Naive B cell (primary cell): ENCODE data around the gene ZNF524. TPM values are rescaled to one million over a fixed set of nuclear protein-coding genes. Genes with fewer than 3 reads are reported as not detected.

Source experiments
- ATAC-seq, 2 donors: fragments of 150-1000 bp; cut with Tn5 transposase; 2 replicates each; pipeline ENCODE4 v1.10.0; 2021; ENCODE audit warnings: low read depth in 2 of 2, mild to moderate bottlenecking in 2 of 2, moderate library complexity in 2 of 2
- DNase-seq: peaks from one replicate; pipeline ENCODE4 v3.0.0; 2022
- H3K27ac Mint-ChIP-seq, 6 donors: one replicate each; pipeline ENCODE4 v1.8.0; 2020 to 2022; ENCODE audit warnings: mild to moderate bottlenecking in 6 of 6, mixed read lengths in 6 of 6, moderate library complexity in 5 of 6, inconsistent platforms in 2 of 6
- H3K27me3 Mint-ChIP-seq, 3 donors: one replicate each; pipeline ENCODE4 v1.8.0; 2021 to 2022; ENCODE audit warnings: mixed read lengths in 3 of 3, mild to moderate bottlenecking in 1 of 3
- H3K36me3 Mint-ChIP-seq, 2 donors: one replicate each; pipeline ENCODE4 v1.8.0; 2020 to 2022; ENCODE audit warnings: mixed read lengths in 2 of 2, inconsistent platforms in 1 of 2, mild to moderate bottlenecking in 1 of 2
- H3K4me1 Mint-ChIP-seq, 3 donors: one replicate each; pipeline ENCODE4 v1.8.0; 2020 to 2022; ENCODE audit warnings: mixed read lengths in 3 of 3, inconsistent platforms in 1 of 3, mild to moderate bottlenecking in 1 of 3, moderate library complexity in 1 of 3
- H3K4me3 Mint-ChIP-seq, 8 donors: one replicate each; pipeline ENCODE4 v1.8.0; 2020 to 2022; ENCODE audit warnings: mild to moderate bottlenecking in 8 of 8, mixed read lengths in 8 of 8, moderate library complexity in 8 of 8, inconsistent platforms in 2 of 8
- H3K9me3 Mint-ChIP-seq, 7 donors: one replicate each; pipeline ENCODE4 v1.8.0; 2020 to 2022; ENCODE audit warnings: mixed read lengths in 7 of 7, mild to moderate bottlenecking in 5 of 7, inconsistent platforms in 2 of 7, moderate library complexity in 1 of 7
- polyA plus RNA-seq, 6 donors: library from polyadenylated mRNA; unstranded; fragments of 300-500 nt; fragmentation: Illumina TruSeq; gene quantifications; one replicate each; pipeline ENCODE4 v1.2.3, GENCODE V29; 2021; ENCODE audit warnings: low read depth in 6 of 6

Gene ZNF524
- polyA plus RNA-seq, 6 donors from 2014 or later, result 25.1 to 42.1 (median 37.1) TPM

DNA sequence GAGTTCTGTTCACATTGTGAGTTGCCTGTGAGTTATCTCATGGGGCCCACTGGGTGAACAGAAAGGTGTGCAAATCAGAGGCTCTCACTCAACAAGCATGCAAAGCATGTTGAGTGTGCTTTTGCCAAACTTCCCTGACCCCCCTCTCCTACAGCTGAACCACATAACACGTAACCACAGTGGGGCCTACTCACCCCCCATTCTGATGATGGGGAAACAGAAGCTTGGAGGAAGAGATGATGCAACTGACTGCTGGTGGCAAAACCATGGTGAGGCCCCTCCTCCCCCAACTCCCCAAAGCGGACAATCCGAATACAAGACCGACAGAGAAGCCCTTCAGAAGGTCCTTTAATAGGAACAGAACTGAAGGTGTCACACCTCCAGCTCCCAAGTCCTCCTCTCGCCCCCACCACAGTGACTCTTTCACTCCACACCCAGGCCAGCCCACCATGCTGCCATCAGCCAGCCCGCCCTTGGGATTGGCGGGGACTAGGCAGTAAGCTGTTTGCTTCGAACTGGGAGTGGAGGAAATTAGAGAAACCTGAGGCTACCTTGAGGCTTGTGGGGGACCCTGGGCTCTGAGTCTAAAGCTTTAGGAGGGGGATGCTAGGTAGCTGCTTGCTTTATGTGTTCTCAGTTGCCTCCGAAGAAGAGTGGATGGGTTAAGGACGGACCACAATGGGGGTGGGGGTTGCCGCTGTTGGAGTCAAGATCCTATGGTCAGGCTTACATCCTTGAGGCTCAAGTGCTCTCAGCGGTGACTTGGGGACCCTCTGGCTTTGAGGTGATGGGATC, 20.5 kb downstream of the ZNF524 start:
- no peaks in the 10 kb centered on the region for H3K27me3 Mint-ChIP-seq

DNA sequence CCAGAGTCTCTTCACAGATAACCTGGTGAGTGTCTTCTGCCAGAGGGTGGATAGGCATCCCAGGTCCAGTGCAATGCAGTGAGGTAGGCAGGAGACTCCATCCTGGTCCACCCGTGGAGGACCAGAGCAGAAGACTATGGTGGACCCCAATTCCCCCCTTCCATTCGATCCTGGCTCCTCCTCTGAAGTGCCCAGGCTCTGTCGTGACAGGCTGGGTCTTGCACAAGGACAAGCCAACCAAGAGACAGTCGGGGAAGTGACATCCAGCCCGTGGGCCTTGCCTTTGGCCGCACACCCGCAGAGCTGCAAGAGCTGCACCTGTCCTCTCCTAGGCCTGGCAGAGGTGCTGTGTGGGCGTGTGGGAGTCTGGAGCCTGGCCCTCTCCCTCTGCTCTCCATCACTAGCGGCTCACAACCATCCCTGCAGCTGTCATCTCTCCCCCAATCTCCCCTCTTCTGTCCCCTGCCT, 21.2 kb downstream of the ZNF524 start:
- no peak for ATAC-seq
- H3K4me1 Mint-ChIP-seq, result peaks cover 12 to 31% (median 20%) of the 10 kb centered on the region in 3 donors
- H3K4me3 Mint-ChIP-seq, result no peak overlapping the region
- peak overlapping the region in 1 of 6 donors; percentile 26 for H3K27ac Mint-ChIP-seq
- DNase-seq, result no peak
- H3K36me3 Mint-ChIP-seq, result no peaks in the 10 kb centered on the region
- H3K9me3 Mint-ChIP-seq, result peaks cover 0 to 5% (median 0%) of the 10 kb centered on the region in 7 donors
- H3K27me3 Mint-ChIP-seq, result no peaks in the 10 kb centered on the region

More for the DNA sequence above, 20.5 kb downstream of the ZNF524 start:
- Mint-ChIP-seq H3K9me3 (peaks cover 0 to 5% (median 0%) of the 10 kb centered on the region in 7 donors), H3K4me3 (peak overlapping the region in 1 of 8 donors; percentile 29), H3K27ac (peak overlapping the region in 2 of 6 donors; percentile 26 to 49), H3K36me3 (no peaks in the 10 kb centered on the region), H3K4me1 (peaks cover 12 to 31% (median 20%) of the 10 kb centered on the region in 3 donors)
- DNase-seq (no peak), ATAC-seq (no peak)

DNA sequence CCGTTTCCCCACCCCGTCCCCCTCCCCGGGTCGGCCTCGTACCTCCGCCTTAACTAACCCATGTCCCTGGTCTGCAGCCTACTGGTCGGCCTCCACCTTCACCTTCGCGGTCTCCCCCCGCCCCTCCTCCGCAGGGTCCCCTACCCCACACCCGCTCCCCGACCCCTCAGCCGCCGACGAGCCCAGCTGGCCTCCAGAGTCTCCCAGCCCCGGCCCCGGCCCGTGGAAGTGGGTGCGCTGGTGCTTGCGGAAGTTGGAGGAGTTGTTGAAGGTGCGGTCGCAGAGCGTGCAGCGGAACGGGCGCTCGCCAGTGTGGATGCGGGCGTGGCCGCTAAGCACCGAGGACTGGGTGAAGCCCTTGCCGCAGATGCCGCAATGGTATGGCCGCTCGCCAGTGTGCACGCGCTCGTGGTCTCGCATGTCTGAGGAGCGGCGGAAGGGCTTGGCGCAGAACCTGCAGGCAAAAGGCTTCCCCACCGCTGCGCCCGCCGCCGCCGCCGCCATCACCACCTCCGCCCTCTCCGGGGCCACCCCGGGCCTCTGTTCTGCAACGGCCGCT, 21.7 kb downstream of the ZNF524 start:
- peaks cover 12 to 31% (median 20%) of the 10 kb centered on the region in 3 donors for H3K4me1 Mint-ChIP-seq
- ATAC-seq, result no peak
- H3K9me3 Mint-ChIP-seq, result peaks cover 0 to 5% (median 0%) of the 10 kb centered on the region in 7 donors
- no peak overlapping the region for H3K27ac Mint-ChIP-seq
- H3K27me3 Mint-ChIP-seq, result no peaks in the 10 kb centered on the region
- DNase-seq, result no peak
- no peaks in the 10 kb centered on the region for H3K36me3 Mint-ChIP-seq
- no peak overlapping the region for H3K4me3 Mint-ChIP-seq

DNA sequence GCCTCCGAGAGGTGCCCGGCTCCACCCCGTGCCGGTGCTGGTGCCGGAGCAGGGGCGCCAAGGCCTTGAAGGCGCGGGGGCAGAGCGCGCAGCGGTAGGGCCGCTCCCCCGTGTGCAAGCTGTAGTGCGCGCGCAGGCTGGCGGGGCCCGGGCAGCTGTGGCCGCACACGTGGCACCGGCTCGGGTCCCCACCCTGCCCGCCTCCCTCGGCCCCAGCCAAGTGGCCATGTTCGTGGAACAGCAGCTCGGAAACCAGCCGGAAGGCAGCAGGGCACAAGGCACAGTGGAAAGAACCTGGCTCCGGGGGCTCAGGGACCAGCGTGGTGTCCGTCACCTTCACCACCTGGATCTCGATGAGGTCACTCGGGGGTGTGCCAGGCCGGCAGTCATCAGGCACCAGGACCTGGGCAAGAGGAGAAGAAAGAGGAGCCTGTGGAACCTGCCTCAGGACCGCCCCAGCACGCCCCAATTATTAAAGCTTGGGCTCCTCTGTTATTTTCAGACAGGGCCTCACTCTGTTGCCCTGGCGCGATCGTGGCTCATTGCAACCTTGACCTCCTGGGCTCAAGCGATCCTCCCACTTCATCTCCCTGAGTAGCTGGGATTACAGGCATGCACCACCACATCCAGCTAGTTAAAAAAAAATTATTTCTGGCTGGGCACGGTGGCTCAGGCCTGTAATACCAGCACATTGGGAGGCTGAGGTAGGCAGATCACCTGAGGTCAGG, 22.3 kb downstream of the ZNF524 start:
- no peak for DNase-seq
- Mint-ChIP-seq H3K9me3 (peaks cover 0 to 5% (median 0%) of the 10 kb centered on the region in 7 donors), H3K27ac (no peak overlapping the region), H3K4me1 (peaks cover 12 to 31% (median 20%) of the 10 kb centered on the region in 3 donors), H3K36me3 (no peaks in the 10 kb centered on the region), H3K27me3 (no peaks in the 10 kb centered on the region), H3K4me3 (no peak overlapping the region)
- no peak for ATAC-seq

DNA sequence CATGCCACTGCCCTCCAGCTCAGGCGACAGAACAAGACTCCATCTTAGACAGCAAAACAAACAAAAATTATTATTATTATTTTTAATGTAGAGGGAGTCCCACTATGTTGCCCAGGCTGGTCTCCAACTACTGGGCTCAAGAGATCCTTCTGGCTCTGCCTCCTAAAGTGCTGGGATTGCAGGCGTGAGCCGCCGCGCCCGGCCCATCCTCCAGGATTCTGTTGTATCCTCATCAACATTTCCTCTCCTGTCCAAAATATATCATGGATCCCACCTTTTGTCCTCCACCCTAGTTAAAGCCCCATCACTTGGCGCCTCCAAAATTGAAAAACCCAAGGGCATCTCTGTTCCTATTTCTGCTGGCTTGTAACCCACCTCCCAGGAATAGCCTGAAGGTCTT, 23.0 kb downstream of the ZNF524 start:
- Mint-ChIP-seq H3K9me3 (peaks cover 0 to 5% (median 0%) of the 10 kb centered on the region in 7 donors), H3K4me1 (peaks cover 12 to 31% (median 20%) of the 10 kb centered on the region in 3 donors), H3K27me3 (peaks cover 0 to 3% (median 0%) of the 10 kb centered on the region in 3 donors), H3K4me3 (peak overlapping the region in 4 of 8 donors; percentile 26 to 88 (median 72)), H3K27ac (peak overlapping the region in 3 of 6 donors; percentile 12 to 97 (median 33)), H3K36me3 (no peaks in the 10 kb centered on the region)
- no peak for DNase-seq
- no peak for ATAC-seq

DNA sequence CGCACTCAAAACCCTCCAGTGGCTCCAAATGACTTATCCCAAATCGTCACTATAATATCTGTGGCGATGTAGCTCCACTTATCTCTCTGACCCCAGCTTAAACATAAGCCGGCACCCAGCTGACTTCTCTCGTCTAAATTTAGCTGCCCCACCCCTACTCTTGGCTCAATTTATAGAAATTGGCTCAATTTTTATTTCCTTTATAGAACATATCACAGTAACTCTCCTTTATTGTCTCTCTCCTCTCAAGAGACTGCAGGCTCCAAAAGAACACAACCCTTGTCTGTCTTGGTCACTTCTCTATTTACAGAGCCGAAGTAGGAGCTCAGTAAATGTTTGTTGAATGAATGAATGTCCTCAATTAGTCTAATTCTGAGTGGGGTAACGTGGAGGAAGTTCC, 23.5 kb downstream of the ZNF524 start:
- H3K36me3 Mint-ChIP-seq, result no peaks in the 10 kb centered on the region
- peaks cover 0 to 4% (median 0%) of the 10 kb centered on the region in 3 donors for H3K27me3 Mint-ChIP-seq
- H3K9me3 Mint-ChIP-seq, result peaks cover 0 to 5% (median 0%) of the 10 kb centered on the region in 7 donors
- DNase-seq (no peak), ATAC-seq (no peak)
- H3K27ac Mint-ChIP-seq, result peak overlapping the region in 3 of 6 donors; percentile 96 to 97 (median 97)
- H3K4me1 Mint-ChIP-seq, result peaks cover 12 to 31% (median 20%) of the 10 kb centered on the region in 3 donors
- H3K4me3 Mint-ChIP-seq, result peak overlapping the region in 6 of 8 donors; percentile 46 to 98 (median 90)

DNA sequence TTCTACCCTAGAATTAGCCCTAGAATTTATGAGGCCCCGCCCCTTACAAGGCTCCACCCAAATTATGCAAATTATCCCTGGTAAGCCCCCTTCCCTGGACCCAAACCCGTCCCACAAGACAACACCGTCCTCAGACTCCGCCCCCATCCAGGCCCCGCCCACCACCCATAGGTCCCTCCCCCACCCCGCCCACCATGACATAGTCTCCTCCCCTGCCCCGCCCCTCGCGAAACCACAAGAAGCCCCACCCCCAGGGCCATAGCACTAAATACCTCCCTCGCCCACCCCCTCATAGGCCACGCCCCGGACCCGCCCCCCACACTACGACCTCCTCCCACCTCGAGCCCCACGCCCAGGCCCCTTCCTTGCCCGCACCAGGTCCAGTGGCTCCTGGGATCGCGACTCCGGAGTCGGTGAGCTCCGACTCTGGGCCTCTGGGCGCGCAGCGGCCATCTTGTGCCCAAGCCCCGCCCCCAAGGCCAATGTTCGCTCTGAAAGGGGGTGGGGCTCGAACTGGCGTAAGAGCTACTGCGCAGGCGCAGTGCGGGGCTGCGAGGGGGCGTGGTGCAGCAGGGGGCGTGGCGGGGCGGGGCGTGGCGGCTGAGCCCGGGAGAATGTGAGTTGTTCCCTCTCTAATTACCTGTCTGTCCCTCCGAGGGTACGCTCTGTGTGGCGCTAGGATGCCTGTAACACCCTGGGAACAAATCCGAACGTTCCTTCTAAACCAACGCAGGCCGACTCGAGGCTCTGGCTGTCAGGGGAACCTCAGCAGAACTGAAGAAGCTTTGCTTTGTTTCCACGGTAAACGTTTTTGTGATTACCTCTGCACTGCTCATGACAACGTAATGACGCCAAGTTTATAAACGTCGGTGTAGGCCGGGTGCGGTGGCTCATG, 24.3 kb downstream of the ZNF524 start, which contains the start of gene ZNF784:
Gene ZNF784, minus strand, starts transcription at position 458 of the 895 bp plus-strand sequence. Its CDS starts 5 bp downstream, at position 453.
- H3K4me1 Mint-ChIP-seq, result peaks cover 12 to 31% (median 20%) of the 10 kb centered on the region in 3 donors
- H3K27ac Mint-ChIP-seq, result peak within 1 kb of the TSS; percentile 96 to 100 (median 98)
- ATAC-seq (peak; percentile 72 to 76), DNase-seq (peak; percentile 91)
- peaks cover 0 to 4% (median 0%) of the 10 kb centered on the region in 3 donors for H3K27me3 Mint-ChIP-seq
- no peaks in the 10 kb centered on the region for H3K36me3 Mint-ChIP-seq
- H3K4me3 Mint-ChIP-seq, result peak within 1 kb of the TSS; percentile 87 to 98 (median 94)
- peaks cover 0 to 5% (median 0%) of the 10 kb centered on the region in 7 donors for H3K9me3 Mint-ChIP-seq

DNA sequence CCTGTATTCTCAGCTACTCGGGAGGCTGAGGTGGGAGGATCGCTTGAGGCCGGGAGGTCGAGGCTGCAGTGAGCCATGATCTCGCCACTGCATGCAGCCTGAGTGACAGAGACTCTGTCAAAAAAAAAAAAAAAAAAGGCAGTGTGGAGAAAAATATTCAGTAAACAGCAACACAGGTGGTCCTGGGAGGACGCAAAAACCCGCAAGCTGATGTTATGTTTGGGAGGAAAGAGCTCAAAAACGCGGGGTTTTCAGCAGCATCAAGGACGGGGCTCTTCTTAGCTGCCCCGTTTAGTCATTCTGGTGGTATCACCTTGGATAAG, 24.9 kb downstream of the ZNF524 start:
- DNase-seq (no peak), ATAC-seq (no peak)
- Mint-ChIP-seq H3K4me3 (peak overlapping the region; percentile 87 to 98 (median 94)), H3K9me3 (peaks cover 0 to 5% (median 0%) of the 10 kb centered on the region in 7 donors), H3K4me1 (peaks cover 12 to 31% (median 17%) of the 10 kb centered on the region in 3 donors), H3K27me3 (peaks cover 0 to 4% (median 0%) of the 10 kb centered on the region in 3 donors), H3K36me3 (no peaks in the 10 kb centered on the region), H3K27ac (peak overlapping the region; percentile 96 to 100 (median 98))

DNA sequence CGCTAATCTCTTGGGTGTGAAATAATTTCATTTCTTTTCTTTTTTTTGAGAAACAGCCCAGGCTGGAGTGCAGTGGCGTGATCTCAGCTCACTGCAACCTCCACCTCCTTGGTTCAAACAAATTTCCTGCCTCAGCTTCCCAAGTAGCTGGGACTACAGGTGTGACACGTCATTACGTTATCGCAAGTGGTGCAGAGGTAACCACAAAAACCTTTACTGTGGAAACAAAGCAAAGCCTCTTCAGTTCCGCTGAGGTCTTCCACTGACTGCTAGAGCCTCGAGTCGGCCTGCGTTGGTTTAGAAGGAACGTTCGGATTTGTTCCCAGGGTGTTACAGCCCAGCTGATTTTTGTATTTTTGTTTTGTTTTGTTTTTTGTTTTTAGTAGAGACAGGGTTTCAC, 26.3 kb downstream of the ZNF524 start:
- H3K4me3 Mint-ChIP-seq, result peak overlapping the region in 4 of 8 donors; percentile 29 to 65 (median 32)
- ATAC-seq (no peak), DNase-seq (no peak)
- H3K27ac Mint-ChIP-seq, result no peak overlapping the region
- peaks cover 0 to 5% (median 0%) of the 10 kb centered on the region in 7 donors for H3K9me3 Mint-ChIP-seq
- peaks cover 0 to 4% (median 0%) of the 10 kb centered on the region in 3 donors for H3K27me3 Mint-ChIP-seq
- no peaks in the 10 kb centered on the region for H3K36me3 Mint-ChIP-seq
- peaks cover 12 to 22% (median 17%) of the 10 kb centered on the region in 3 donors for H3K4me1 Mint-ChIP-seq

DNA sequence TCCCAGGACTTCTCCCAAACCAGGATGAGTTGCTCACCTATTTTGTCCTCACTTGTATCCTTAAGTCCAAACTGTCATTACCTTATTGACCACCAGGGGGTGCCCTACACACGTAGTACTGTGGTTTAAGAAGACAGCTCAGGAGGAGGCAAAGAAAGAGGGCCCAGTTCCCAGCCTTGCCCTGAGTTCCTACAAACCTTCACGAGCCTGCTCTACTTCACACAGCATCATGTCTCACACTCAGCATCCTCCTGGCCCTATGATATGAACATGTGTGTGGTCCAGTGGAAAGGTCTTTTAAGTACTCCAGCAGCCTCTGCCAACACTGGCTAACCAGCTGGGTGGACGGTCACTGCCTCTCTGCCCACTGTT, 32.4 kb downstream of the ZNF524 start:
- Mint-ChIP-seq H3K36me3 (peaks cover 0 to 8% of the 10 kb centered on the region in 2 donors), H3K4me3 (peak overlapping the region; percentile 2 to 86 (median 62)), H3K27ac (peak overlapping the region; percentile 15 to 88 (median 83)), H3K9me3 (no peaks in the 10 kb centered on the region), H3K27me3 (peaks cover 0 to 4% (median 0%) of the 10 kb centered on the region in 3 donors), H3K4me1 (peaks cover 40 to 54% (median 44%) of the 10 kb centered on the region in 3 donors)
- DNase-seq, result peak; percentile 88
- ATAC-seq, result peak; percentile 42 to 52

DNA sequence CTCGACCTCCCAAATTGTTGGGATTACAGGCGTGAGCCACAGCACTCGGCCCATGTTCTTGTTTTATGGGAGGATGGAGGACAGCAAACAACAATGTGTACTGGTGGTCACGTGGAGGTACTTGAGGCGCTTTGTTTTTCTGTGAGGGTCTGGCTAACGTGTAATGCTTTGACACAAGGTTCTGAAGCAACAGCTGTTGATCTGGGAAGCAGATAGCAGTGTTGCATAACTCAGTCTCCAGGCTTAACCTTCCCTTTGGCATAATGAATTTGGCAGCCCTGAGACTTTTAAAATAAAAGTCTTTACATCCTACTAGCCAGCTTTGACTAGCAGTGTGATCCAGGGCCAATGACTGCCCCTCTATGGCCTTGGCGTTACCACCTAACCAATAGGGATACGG, 33.8 kb downstream of the ZNF524 start:
- Mint-ChIP-seq H3K9me3 (peaks cover 0 to 3% (median 0%) of the 10 kb centered on the region in 7 donors), H3K27ac (peak overlapping the region in 3 of 6 donors; percentile 66 to 100 (median 100)), H3K27me3 (no peaks in the 10 kb centered on the region), H3K4me3 (peak overlapping the region in 7 of 8 donors; percentile 22 to 100 (median 97)), H3K36me3 (peaks cover 0 to 15% of the 10 kb centered on the region in 2 donors), H3K4me1 (peaks cover 47 to 65% (median 52%) of the 10 kb centered on the region in 3 donors)
- no peak for DNase-seq
- ATAC-seq, result no peak

DNA sequence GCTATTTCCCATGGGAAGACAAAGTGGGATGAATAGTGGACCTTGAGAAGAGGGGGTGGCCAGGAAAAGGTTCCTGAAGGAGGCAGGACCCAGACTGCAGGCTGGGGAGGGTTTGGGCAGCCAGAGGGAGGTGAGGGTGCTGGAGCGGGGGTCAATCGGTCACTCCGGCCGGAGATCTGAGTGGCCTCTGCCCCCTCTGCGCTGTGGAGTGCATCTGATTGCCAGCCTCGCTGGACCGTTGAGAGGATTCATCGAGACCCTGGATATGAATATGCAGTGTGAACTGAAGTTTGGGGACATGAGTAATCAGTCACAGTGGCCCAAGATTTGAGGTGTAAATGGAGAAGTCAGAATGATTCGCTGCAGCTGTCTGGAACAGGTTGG, 35.2 kb downstream of the ZNF524 start:
- Mint-ChIP-seq H3K4me3 (peak overlapping the region; percentile 95 to 100 (median 98)), H3K36me3 (peaks cover 0 to 15% of the 10 kb centered on the region in 2 donors), H3K9me3 (peaks cover 0 to 3% (median 0%) of the 10 kb centered on the region in 7 donors), H3K27me3 (no peaks in the 10 kb centered on the region), H3K4me1 (peaks cover 50 to 79% (median 58%) of the 10 kb centered on the region in 3 donors), H3K27ac (peak overlapping the region; percentile 99 to 100 (median 100))
- no peak for DNase-seq
- ATAC-seq, result peak in 1 of 2 donors; percentile 6
